Measurements from ENCODE around the gene ULBP1.
A peak's percentile ranks its signal among the peaks of the same experiment; 100 is the strongest.
"Not testable (repeated sequence)": the region's sequence is repeated elsewhere in the genome, so short reads cannot be mapped to it uniquely, and the experiment has no call there.

Gene ULBP1, protein sequence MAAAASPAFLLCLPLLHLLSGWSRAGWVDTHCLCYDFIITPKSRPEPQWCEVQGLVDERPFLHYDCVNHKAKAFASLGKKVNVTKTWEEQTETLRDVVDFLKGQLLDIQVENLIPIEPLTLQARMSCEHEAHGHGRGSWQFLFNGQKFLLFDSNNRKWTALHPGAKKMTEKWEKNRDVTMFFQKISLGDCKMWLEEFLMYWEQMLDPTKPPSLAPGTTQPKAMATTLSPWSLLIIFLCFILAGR

DNA sequence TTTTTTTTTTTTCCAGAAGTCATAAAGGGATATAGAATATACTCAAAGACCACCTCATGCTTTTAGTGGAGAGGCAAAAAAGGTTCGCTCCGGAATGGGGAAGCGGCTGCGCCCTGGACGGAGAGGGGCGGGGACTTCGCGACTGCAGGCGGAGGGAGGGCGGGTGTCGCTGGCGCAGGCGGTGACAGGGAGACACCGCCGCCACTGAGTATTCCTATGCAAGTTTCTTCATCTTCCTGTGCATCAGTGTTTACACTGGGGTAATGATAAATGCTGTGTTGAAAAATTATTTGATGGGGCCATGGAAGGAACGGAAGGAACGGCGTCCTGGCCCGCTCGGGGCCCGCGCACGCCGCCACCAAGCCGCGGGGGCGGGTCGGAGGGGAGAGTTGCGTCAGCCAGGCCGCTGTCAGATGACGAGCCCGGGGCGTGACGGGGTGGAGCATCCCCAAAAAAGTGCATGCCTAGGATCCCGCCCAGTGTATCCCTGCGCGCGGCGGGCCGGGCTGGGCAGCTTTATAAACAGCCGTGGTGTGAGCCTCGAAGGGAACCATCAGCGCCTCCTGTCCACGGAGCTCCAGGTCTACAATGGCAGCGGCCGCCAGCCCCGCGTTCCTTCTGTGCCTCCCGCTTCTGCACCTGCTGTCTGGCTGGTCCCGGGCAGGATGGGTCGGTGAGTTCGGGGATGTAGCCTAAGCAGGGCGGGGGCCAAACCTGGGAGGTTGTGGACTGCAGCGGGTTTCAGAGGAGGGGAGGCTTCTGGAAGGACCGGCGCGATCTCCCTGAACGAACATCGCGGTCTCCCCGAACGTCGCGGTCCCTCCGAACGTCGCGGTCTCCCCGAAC lies at the start of gene ULBP1:
TSS of gene ULBP1 (plus strand) at position 482 of the 846 bp plus-strand sequence. CDS start at position 589, 107 bp downstream.
- peak; percentile 31 for DNase-seq

DNA sequence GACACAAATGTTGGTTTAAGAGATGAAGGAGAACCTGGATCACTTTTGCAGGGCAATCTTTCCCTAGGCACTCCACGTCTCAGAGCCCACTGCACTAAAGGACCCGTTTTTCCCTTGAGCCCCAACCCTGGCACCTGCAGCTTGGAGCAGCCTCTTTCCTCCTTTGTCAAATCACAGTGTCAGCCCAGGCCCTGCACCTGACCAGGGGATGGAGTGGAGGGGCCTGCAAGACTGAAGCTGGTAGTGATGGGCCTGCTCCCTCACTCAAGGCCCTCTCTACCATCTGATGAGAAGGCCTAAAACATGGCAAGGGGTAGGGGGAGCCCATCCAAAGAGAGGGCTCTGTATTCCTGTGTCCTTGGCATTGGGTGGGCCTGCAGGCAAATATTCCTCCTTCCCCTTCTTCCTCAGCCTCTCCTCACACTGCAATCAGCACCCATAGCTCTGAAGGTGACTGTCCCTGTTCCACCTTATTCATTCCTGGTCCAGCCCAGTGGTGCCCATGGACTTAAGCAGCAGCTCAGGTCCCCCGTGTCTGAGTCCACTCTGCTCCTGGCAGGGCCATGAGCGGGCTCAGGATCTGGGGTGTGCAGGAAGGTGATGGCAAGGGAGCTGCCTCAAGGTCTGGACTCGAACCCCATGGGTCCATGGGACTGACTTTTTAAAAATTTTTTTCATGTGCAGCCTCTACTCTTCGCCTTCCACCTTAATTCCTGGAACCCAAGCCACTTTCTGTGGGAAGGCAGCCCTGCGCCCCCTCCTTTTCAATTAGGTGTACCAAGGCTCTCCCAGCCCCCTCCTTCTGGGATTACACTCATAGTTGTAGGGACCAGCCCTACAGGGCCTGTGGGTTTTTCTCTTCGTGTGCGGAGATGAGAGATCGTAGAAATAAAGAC lies 47.5 kb upstream of the ULBP1 start:
- no peak for DNase-seq

DNA sequence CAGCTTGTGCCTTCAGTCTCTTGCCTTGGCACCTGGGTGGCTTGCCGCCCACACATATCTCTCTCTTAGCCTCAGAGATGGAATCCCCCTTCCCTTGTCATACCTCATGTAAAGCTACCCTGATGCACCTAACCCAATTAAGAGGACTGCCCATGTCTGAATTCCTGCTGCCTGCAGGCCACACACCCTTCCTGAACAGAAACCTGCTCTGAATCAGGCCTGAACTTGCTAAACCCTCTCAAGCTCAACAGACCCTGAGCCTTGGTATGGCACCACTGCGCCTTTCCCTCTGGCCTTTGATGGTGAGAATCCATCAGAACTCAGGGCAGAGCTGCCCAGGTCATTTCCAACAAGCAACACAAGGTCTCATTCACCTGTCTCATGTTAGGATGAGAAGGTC lies 46.1 kb upstream of the ULBP1 start:
- DNase-seq, result no peak

DNA sequence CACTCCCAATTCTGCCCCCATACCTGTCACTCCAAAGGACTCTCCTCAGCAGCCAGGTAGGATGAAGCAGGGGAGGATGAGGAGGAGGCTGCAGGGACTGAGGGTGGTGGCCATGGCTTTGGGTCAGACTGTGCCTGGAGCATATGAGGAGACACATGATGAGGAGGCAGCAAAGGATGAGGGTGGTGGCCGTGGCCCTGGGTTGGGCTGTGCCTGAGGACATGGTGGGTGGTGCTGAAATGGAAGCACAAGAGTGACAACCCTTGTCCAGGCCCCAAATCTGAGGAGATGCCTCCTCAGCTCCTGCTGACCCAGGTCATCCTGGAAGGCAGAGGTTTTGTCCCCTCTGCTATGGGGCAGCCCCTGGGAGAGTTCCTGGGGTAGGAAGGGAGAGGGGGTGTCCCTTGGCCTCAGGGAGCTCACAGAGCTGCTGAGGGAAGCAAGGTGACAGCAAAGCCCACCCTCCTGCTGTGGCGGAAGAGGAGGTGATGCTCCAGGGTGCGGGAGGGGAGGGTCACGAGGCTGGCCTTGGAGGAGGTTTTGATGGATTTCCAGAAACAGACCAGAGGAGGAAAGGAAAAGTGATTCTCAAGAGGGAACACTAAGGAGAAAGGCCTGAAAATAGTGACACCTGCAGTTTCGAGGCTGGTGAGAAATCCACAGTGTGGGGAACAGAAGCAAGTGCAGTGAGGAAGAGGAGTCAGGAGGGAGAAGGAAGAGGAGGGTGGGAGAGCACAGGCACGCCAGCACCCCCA lies 45.4 kb upstream of the ULBP1 start:
- no peak for DNase-seq

DNA sequence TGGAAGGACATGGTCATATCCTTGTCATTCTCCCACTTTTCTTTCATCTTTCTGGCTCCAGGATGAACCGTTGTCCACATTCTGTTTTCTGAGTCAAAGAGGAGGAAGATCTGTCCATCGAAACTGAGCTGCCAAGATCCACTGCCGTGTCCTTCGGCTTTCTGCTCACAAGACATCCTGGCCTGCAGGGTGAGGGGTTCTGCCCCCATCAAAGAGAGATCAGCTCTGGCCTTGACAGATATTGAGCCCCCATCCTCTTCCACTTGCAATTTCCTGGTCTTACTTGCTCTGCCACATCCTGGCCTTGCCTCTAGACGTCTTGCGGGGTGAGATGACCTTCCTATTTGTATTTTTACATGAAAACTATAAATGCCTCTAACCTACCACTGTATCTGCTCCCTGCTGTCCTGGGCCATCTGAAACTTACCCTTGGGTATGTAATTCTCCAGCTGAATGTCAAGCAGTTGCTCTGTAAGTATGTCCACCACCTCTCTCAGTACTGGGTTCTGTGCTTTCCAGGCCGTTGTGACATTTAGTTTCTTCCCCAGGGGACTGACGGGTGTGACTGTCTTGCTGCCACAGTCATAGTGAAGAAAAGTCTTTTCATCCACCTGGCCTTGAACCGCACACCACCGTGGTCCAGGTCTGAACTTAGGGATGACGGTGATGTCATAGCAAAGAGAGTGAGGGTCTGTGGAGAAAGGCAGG lies 44.5 kb upstream of the ULBP1 start:
- DNase-seq, result not testable (repeated sequence)

DNA sequence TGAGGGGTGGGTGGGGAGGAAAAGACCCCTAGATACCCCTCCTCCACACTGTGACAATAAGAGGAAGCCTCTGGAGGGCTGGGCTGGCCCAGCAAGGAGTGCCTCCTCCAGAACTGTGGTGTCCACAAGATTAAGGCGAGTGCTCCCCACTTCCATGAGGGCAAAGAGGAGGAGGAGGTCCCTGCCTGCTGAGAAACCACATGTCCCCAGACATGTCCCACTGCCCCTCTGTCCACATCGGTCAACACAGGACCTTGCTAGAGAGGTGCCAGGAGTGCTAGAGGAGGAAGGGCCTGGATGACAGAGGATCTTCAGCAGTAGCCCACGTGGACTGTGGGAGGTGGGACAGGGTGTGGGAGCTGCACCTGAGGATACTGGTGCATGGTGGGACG lies 43.9 kb upstream of the ULBP1 start:
- no peak for DNase-seq

DNA sequence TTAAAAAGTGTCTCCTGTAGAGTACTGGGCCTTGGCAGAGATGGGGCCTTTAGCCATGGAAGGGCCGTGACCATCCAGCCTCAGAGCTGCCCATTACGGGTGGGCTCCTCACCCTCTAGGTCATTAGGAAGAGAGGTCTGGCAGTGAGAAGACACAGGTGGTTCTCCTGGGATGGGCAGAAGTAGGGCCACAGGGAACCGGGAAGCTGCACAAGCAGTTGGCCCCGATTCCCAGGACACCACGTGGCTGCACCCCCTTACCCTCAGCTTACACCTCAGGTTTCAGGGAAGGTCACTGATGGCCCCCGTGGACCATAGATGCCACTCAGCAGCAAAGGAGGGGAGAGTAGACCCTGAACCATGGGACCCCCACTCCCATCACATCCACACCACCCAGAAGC lies 42.4 kb upstream of the ULBP1 start:
- DNase-seq, result no peak

DNA sequence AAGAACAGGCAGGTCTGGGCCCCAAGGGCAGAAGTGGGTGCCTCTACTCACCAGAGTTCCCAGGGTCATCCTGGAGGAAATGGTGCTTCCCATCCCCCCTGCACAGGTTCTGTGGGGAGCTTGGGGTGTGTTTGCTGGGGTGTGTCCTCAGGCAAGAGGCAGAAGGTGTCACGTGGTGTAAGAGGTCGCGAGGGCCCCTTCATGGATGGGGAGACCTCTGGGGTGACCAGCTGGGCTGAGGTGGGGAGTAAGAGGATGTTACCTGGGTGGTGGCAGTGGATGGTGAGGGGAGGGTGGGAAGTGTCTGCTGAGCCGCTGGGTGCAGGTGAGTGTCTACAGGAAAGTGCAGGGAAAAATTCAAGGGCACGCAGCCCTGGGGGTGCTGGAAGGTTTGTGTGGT lies 41.7 kb upstream of the ULBP1 start:
- not testable (repeated sequence) for DNase-seq

DNA sequence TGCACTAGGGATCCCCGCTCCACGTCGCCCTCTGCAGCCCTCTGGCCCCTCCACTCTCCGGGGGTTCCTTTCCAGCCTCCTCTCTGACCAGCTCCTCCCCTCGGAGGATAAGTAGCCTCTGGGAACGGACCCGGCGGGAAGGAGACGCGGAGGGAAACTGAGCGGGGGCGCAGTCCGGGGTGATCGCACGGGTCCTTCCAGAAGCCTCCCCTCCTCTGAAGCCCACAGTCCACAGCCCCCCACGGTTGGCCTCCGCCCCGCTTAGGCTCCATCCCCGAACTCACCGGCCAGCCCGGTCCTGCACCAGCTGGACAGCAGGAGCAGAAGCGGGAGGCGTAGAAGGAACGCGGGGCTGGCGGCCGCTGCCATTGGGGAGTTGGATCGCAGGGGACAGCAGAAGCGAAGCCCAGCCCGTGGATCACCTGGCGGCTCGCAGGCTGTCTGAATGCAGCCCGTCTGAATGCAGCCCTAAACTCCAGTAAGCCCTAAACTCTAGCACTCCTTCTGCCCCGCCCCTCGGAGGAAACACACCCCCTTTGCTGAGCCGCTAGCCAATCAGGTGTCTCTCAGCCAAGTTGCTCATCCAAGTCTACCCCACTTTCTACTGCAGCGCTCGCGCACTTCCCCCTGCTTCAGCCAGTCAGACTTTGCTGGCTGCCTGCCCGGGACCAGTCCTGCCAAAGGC lies 41.0 kb upstream of the ULBP1 start, which contains the start of gene RAET1G:
TSS of gene RAET1G (minus strand) at position 480 of the 685 bp plus-strand sequence. CDS start at position 369, 111 bp downstream.
- DNase-seq, result peak; percentile 59

DNA sequence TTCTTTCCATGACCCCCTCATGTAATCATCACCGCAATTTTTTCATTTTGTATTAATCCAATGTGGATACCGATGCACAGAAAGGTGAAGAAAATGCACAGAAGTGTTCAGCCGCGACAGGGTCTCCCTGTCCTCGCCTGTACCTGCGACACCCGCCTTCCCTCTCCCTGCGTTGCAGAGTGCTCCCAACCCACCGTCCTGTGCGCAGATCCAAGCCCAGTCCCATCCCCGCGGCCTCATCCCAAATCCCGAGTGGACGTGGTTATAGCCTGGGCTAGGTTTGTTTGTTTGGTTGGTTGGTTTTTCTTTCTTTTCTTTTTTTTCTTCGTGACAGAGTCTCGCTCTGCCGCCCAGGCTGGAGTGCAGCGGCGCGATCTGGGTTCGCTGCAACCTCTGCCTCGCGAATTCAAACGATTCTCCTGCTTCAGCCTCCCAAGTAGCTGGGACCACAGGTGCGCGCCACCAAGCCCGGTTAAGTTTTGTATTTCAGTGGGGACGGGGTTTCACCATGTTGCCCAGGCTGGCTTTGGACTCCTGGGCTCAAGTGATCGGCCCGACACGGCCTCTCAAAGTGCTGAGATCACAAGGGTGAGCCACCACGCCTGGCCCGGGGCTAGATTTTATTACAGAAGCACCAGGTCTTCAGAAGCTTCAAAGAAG lies 40.3 kb upstream of the ULBP1 start:
- no peak for DNase-seq

DNA sequence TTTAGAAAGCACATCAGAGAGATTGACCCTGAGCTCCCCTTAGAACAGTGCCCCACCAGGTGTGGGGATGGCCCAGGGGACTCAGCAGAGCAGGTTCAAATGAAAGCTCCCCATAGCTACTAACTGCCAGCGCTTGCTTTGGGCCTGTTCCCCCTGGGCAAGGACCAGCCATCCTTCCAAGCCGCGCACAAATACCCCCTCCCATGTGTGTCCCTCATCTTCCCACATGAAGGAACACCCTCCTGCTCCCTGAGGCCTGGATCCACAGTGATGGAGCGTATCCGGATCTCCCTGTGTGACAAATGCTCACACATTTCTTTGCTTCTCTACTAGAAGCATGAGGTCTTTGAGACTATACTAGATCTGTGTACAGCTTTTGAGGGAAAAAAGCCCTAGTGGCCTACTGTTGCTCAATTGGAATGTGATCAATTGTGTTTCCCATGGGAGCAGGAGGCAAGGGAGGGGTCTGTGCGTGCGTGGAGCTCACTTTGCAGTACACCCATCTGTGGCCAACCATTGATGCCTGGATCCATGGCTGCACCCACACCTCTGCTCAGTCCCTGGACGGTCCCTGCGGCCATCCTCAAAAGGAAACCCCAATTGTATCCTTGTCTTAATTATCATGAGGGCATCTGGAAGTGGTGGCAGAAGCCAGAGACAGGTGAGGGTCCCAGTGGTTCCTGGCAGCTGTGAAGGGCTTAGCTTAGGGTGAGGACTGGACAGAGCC lies 39.4 kb upstream of the ULBP1 start:
- no peak for DNase-seq

DNA sequence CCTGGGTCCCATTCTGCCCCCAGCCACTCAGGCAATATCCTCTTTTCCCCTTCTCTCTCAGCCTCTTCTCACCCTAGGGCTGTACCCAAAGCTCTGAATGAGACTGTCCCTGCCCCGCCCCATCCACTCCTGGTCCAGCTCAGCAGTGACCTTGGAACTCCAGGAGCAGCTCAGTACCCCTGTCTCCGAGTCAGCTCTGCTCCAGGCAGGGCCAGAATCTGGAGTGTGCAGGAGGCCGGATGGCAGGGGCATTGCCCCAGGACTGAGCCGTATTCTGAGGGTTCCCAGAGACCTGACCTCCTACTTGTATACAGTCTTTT lies 38.9 kb upstream of the ULBP1 start:
- DNase-seq, result no peak

DNA sequence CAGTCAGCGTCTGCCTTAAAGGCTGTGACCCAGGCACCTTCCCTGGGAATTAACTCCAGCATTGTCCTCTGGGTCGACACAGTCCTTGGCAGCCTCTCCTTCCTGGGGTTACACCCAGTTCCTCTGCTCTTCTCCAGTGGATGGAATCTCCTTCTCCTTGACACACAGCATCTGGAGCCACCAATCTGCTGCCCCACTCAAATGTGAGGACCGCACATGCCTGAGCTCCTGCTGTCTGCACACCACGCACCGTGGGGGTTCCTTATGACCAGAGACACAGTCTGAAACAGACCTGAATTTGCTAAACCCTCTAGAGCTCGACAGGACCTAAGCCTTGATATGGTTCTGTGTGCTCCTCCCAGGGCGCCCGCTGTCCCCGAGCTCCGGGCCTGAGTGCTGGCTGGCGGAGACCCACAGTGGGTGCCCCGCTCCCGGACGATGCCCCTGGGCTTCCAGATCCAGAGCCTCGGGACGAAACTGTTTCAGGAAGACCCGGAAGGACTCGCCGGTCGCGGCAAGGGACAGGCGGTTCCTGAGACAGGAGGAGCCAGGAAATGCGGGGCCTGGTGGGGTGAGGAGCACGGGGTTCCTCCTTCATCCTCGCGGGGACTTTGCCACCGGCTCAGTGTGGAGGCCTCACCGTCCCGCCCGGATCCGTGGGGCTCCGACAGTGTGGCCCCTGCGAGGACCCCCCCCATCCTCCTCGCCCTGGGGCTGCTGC lies 38.3 kb upstream of the ULBP1 start:
- DNase-seq, result no peak

DNA sequence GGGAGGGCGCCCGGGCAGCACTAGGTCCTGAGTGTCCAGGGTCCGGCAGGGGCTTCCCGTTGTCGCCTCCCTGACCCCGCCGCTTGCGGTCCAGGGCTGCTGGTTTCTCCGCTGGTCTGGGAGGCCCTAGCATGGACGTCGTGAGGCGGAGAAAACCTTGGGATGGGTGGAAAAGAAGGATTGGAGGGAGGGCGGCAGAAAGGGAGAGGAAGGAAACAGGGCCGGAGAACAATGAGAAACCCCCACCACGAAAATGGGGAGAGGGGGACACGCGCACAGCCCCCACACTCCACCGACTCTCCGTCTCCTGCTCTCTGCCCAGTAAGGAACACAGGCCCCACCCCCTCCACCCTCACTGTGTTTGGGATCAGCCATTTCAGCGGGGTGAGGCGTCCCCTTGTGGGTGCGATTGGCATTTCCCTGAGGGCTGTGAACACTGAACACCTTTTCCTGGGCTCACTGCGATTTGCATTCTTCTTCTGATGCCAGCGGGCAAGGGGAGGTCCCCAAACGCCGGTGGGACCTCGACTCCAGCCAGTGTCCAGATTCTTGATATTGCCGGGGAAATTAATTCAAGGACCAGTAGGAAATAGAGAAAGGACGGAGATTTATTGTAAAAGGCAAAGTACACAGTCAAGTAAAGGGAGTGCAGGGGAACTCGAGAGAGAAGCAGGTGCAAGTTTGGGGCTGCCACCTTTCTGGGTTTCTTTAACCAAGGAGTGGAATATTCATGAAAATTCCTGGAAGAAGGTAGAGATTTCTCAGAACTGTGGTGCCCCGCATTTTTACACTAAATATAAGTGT lies 37.6 kb upstream of the ULBP1 start:
- no peak for DNase-seq

DNA sequence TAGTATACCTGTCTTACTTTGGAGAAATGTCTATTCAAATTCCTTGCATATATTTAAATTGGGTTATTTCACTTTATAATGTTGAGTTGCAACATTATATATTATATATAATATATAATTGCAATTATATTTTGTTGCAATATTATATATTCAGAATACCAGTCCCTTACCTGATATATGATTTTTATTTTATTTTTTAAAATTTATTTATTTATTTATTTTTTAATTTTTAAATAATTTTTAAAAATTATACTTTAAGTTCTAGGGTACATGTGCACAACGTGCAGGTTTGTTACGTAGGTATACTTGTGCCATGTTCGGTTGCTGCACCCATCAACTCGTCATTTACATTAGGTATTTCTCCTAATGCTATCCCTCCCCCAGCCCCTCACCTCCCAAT lies 36.7 kb upstream of the ULBP1 start:
- not testable (repeated sequence) for DNase-seq

DNA sequence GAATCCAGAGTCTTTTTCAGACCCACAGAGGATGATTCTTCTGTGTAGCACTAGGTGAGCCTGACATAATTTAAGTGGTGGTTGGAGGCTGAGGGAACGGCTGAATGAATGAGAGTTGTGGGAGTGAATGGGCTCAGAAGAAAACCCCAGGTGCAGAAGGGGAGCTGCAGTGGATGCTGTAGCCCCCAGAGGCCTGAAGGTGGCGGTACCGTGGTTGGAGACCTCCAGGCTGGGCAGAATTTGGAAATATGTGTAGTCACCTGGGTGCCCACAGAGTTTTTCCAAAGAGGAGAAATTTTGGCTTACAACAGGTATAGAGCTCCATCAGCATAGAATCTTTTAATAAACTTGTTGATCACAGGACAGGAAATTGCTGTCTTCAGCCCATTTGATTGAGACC lies 34.3 kb upstream of the ULBP1 start:
- no peak for DNase-seq

DNA sequence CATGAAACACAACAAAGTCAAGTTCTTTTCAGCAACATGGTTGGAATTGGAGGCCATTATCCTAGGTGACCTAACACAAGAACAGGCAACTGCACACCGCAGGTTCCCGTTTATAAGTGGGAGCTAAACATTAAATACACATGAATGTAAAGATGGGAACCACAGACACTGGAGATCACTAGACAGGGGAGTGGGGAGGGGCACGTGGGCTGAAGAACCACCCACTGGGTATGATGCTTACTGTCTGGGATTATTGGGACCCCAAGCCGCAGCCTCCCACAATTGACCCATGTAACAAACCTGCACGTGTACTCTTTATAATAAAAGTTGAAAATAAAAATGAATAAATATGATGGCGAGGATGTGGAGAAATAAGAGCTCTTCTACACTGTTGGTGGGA lies 32.2 kb upstream of the ULBP1 start:
- no peak for DNase-seq

DNA sequence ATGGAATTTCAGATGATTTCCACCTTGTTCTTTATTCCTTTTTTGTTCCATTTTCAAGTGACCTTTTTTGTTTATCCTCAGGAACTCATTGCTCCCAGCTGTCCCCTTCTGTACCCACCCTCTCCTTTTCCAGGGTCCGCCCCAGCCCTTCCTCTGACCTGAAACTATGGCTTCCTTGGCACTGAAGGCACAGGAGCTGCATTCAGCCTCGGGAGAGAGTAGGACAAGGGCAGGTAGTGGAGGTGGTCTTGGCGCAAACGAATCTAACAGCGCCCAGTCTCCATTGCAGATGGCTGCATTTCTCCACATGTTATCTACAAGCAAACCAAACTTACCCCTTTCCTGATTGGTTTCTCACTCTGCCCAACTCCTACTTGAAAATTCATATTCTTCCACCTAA lies 30.7 kb upstream of the ULBP1 start:
- DNase-seq, result no peak

DNA sequence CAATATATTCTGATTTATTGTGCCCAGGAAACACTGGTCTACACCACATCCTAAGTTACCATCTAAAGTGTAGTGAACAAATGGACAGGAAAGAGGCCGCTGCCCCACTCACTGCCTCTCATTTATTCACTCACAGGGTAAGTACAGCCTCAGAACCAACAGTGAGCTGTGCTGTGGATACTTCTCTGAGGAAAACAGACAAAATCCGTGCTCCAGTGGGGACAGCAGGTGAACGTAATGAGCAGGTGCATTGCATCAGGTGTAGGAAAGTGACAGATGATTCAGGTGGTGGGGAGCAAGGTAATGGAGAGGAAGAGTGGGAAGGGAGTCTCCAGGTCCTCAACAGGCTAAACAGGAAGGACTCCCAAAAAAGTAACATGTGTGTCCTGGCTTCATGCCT lies 30.3 kb upstream of the ULBP1 start:
- DNase-seq, result no peak

All from SIG-M5 (cell line).